ENCODE measurements around the gene SLIT1.
"Not testable (repeated sequence)": the region's sequence is repeated elsewhere in the genome, so short reads cannot be mapped to it uniquely, and the experiment has no call there.

Gene SLIT1

DNA sequence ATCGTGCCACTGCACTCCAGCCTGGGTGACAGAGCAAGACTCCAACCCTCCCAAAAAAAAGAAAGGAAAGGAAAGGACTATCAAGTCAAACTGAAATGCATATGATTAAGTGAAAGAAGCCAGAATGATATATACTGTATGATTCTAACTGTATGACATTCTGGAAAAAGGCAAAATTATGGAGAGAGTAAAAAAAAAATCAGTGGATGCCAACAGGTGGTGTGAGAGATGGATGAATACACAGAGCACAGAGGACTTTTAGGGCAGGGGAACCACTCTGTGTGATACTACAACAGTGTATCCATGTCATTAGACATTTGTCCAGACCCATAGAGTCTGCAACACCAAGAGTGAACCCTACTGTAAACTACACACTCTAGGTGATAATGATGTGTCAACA lies 99.2 kb downstream of the SLIT1 start:
- no peak overlapping the region for H3K4me3 ChIP-seq (ENCODE audit: low read depth, low read length)
- H3K4me2 ChIP-seq (ENCODE audit: low read length) = no peak overlapping the region
- H3K9me3 ChIP-seq (ENCODE audit: control insufficient read depth, low read length) = no peaks in the 10 kb centered on the region
- H3K27me3 ChIP-seq (ENCODE audit: control insufficient read depth, insufficient read depth, low read length) = no peaks in the 10 kb centered on the region
- TF ChIP-seq, protein P1, sequence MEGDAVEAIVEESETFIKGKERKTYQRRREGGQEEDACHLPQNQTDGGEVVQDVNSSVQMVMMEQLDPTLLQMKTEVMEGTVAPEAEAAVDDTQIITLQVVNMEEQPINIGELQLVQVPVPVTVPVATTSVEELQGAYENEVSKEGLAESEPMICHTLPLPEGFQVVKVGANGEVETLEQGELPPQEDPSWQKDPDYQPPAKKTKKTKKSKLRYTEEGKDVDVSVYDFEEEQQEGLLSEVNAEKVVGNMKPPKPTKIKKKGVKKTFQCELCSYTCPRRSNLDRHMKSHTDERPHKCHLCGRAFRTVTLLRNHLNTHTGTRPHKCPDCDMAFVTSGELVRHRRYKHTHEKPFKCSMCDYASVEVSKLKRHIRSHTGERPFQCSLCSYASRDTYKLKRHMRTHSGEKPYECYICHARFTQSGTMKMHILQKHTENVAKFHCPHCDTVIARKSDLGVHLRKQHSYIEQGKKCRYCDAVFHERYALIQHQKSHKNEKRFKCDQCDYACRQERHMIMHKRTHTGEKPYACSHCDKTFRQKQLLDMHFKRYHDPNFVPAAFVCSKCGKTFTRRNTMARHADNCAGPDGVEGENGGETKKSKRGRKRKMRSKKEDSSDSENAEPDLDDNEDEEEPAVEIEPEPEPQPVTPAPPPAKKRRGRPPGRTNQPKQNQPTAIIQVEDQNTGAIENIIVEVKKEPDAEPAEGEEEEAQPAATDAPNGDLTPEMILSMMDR (IDR thresholded peaks at IDR 0.05) = no peak
- no peak overlapping the region for H3K9ac ChIP-seq
- H3K4me1 ChIP-seq = no peaks in the 10 kb centered on the region
- no peak overlapping the region for H2AFZ ChIP-seq
- no peak overlapping the region for H3K27ac ChIP-seq
- H3K36me3 ChIP-seq (ENCODE audit: control insufficient read depth, insufficient read depth, low read length) = no peaks in the 10 kb centered on the region
- no peaks in the 10 kb centered on the region for H3K79me2 ChIP-seq

DNA sequence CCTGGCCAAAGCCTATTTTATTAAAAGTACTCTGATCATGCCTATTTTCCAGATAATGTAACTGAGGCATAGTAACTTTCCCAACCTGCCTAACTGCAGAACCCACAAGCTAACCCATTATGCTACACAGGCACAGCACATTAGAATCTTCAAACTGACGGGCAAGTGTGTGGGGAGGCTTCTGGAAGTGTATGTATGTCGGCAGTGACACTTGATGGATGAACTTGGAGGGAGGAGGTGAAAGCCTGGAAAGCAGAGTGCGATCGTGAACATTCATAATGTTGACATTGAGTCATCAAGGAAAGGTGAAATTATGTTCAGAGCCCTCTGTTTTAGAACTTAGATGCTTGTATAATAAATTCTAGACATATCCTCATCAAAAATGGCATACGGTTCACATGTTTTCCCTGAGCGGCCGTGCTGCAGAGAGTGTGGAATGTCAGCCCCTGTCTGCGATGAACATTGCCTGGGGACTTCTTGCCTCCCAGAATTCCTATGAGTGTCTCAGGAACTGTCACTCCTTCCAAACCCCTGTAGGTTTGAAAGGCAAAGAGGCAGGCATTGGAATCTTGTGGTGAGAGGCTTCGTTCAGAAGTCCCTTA lies 102.4 kb downstream of the SLIT1 start:
- H2AFZ ChIP-seq = no peak overlapping the region
- H3K9me3 ChIP-seq (ENCODE audit: control insufficient read depth, low read length) = no peaks in the 10 kb centered on the region
- H3K27ac ChIP-seq = no peak overlapping the region
- no peak overlapping the region for H3K4me3 ChIP-seq (ENCODE audit: low read depth, low read length)
- no peak overlapping the region for H3K4me2 ChIP-seq (ENCODE audit: low read length)
- H3K4me1 ChIP-seq = no peaks in the 10 kb centered on the region
- H3K79me2 ChIP-seq = no peaks in the 10 kb centered on the region
- H3K36me3 ChIP-seq (ENCODE audit: control insufficient read depth, insufficient read depth, low read length) = no peaks in the 10 kb centered on the region
- TF ChIP-seq, protein P1 (IDR thresholded peaks at IDR 0.05) = no peak
- no peak overlapping the region for H3K9ac ChIP-seq
- H3K27me3 ChIP-seq (ENCODE audit: control insufficient read depth, insufficient read depth, low read length) = no peaks in the 10 kb centered on the region

GRCh38 chr10:97082575-97082974 lies 103.2 kb downstream of the SLIT1 start:
- not testable (repeated sequence) for H3K79me2 ChIP-seq; H2AFZ ChIP-seq; H3K9ac ChIP-seq; H3K27me3 ChIP-seq (ENCODE audit: control insufficient read depth, insufficient read depth, low read length); H3K4me2 ChIP-seq (ENCODE audit: low read length); H3K9me3 ChIP-seq (ENCODE audit: control insufficient read depth, low read length); H3K4me1 ChIP-seq; H3K4me3 ChIP-seq (ENCODE audit: low read depth, low read length); H3K36me3 ChIP-seq (ENCODE audit: control insufficient read depth, insufficient read depth, low read length); H3K27ac ChIP-seq

DNA sequence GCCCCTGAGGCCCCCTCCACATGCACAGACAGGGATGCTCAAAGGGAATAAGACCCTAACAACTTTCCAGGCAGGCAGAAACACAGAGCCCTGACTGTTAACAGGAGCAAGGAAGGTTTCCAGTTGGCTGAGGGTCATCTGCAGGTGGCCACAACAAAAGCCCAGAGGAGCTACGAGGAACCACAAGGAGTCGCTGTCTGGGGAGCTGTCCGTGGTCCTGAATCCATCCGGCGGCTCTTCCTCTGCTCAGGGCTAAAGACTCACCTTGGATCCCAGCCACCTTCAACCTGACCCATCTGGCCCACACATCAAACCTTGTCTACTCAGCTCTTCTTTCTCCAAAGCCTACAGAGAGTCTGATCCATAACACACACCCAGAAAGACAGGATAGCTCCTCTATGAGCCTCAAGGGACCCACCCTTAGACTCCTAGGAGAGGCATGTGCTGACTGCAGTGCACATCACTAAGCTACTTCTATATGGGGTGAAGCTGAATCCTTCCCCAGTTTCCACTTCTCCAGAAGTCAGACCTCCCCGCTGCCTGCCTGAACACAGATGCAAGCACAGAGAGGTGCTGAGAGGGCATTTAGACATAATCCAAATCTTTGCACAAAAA lies 104.0 kb downstream of the SLIT1 start:
- no peak overlapping the region for H3K27ac ChIP-seq
- no peak overlapping the region for H3K4me2 ChIP-seq (ENCODE audit: low read length)
- H3K4me1 ChIP-seq = no peaks in the 10 kb centered on the region
- H3K27me3 ChIP-seq (ENCODE audit: control insufficient read depth, insufficient read depth, low read length) = no peaks in the 10 kb centered on the region
- H3K4me3 ChIP-seq (ENCODE audit: low read depth, low read length) = no peak overlapping the region
- no peaks in the 10 kb centered on the region for H3K36me3 ChIP-seq (ENCODE audit: control insufficient read depth, insufficient read depth, low read length)
- no peaks in the 10 kb centered on the region for H3K79me2 ChIP-seq
- H3K9ac ChIP-seq = no peak overlapping the region
- H3K9me3 ChIP-seq (ENCODE audit: control insufficient read depth, low read length) = no peaks in the 10 kb centered on the region
- TF ChIP-seq, protein P1 (IDR thresholded peaks at IDR 0.05) = peak; percentile 56
- H2AFZ ChIP-seq = no peak overlapping the region

- Histone ChIP-seq H3K27ac (no peak overlapping the region), H3K9ac (no peak overlapping the region), H3K79me2 (no peaks in the 10 kb centered on the region), H3K27me3 (ENCODE audit: control insufficient read depth, insufficient read depth, low read length) (no peaks in the 10 kb centered on the region), H3K9me3 (ENCODE audit: control insufficient read depth, low read length) (no peaks in the 10 kb centered on the region), H3K4me1 (no peaks in the 10 kb centered on the region), H2AFZ (no peak overlapping the region), H3K4me3 (ENCODE audit: low read depth, low read length) (no peak overlapping the region), H3K36me3 (ENCODE audit: control insufficient read depth, insufficient read depth, low read length) (no peaks in the 10 kb centered on the region), H3K4me2 (ENCODE audit: low read length) (no peak overlapping the region)
- TF ChIP-seq, protein P1 (IDR thresholded peaks at IDR 0.05) = no peak
Observed at GRCh38 chr10:97080051-97080776, 105.5 kb downstream of the SLIT1 start.
